Measurements from ENCODE around the gene SVIL.

SVIL gene

DNA sequence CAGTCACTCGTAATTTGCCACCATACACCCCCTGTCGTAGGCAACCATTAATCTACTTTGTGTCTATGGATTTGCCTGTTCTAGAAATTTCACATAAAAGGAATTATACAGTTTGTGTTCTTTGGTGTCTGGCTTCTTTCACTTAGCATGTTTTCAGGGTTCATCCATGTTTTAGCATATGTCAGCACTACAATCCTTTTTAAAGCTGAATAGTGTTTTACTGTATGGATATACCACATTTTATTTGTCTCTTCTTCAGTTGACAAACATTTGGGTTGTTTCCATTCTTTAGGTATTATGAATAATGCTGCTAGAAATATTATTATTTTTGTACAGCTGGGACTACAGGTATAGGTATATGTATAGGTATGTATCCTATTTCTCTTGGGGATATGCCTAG, 17.4 kb upstream of the SVIL start:
- Histone ChIP-seq H3K4me3 (ENCODE audit: low read length) (no peak overlapping the region), H3K4me2 (ENCODE audit: low read depth, low read length) (no peak overlapping the region), H2AFZ (ENCODE audit: low read length) (no peak overlapping the region), H4K20me1 (ENCODE audit: insufficient read depth, low read length) (no peaks in the 10 kb centered on the region), H3K36me3 (replicated peaks; ENCODE audit: insufficient read depth, low read length) (no peaks in the 10 kb centered on the region), H3K4me1 (ENCODE audit: low read length) (no peaks in the 10 kb centered on the region; the same call in 1 of the 2 replicates), H3K9me3 (replicated peaks; ENCODE audit: insufficient read depth, low read length) (no peaks in the 10 kb centered on the region), H3K79me2 (ENCODE audit: low read length) (no peaks in the 10 kb centered on the region), H3K9me2 (replicated peaks; ENCODE audit: insufficient read depth, low read length) (no peaks in the 10 kb centered on the region), H3F3A (ENCODE audit: insufficient read depth, low read length) (no peaks in the 10 kb centered on the region), H3K27me3 (replicated peaks; ENCODE audit: insufficient read depth, low read length) (no peaks in the 10 kb centered on the region), H3K9ac (ENCODE audit: low read length) (no peak overlapping the region), H3K27ac (ENCODE audit: low read length) (no peak overlapping the region)
- TF ChIP-seq EZH2phosphoT487 (IDR thresholded peaks at IDR 0.05; ENCODE audit: low read length) (no peak), EZH2 (optimal IDR thresholded peaks at IDR 0.05; ENCODE audit: low read depth, low read length) (no peak)
- TF ChIP-seq, protein P1, sequence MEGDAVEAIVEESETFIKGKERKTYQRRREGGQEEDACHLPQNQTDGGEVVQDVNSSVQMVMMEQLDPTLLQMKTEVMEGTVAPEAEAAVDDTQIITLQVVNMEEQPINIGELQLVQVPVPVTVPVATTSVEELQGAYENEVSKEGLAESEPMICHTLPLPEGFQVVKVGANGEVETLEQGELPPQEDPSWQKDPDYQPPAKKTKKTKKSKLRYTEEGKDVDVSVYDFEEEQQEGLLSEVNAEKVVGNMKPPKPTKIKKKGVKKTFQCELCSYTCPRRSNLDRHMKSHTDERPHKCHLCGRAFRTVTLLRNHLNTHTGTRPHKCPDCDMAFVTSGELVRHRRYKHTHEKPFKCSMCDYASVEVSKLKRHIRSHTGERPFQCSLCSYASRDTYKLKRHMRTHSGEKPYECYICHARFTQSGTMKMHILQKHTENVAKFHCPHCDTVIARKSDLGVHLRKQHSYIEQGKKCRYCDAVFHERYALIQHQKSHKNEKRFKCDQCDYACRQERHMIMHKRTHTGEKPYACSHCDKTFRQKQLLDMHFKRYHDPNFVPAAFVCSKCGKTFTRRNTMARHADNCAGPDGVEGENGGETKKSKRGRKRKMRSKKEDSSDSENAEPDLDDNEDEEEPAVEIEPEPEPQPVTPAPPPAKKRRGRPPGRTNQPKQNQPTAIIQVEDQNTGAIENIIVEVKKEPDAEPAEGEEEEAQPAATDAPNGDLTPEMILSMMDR (IDR thresholded peaks at IDR 0.05; ENCODE audit: low read length), result no peak
- no peak for DNase-seq

DNA sequence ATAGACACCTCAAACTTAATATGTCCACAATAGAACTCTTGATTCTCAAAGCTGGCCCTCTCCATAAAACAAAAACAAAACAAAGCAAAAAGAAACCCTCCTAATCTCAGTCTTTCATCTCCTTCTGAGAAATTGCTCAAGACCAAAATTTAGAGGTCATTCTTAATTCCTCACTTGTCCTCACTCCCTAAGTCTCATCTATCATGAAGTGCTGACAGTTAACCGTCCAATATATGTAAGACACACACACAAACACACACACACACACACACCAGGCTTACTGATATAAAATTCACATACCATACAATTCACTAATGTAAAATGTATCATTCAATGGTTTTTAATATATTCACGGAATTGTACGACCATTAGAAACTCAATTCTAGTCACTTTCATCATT, 17.0 kb upstream of the SVIL start:
- H3K27me3 ChIP-seq (replicated peaks; ENCODE audit: insufficient read depth, low read length), result no peaks in the 10 kb centered on the region

DNA sequence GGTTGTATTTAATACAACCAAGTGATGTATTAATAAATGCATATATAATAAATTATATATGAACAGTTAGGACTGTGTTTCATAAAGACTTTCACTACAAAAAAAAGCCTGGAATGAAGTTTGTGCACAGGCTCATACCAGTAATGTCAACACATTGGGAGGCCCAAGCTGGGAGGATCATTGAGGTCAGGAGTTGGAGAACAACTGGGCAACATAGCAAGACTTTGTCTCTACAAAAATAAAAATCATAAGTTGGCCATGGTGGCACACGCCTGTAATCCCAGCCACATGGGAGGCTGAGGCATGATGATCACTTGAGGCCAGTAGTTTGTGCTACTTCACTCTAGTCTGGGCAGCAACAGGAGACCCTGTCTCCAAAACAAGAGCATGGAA, 15.8 kb upstream of the SVIL start:
- H3K4me1 ChIP-seq (ENCODE audit: low read length), result no peaks in the 10 kb centered on the region; the same call in 1 of the 2 replicates
- H3K79me2 ChIP-seq (ENCODE audit: low read length), result no peaks in the 10 kb centered on the region

More for the DNA sequence above, 17.0 kb upstream of the SVIL start:
- no peak overlapping the region for H3K4me3 ChIP-seq (ENCODE audit: low read length)
- H3K4me2 ChIP-seq (ENCODE audit: low read depth, low read length), result no peak overlapping the region
- no peaks in the 10 kb centered on the region for H4K20me1 ChIP-seq (ENCODE audit: insufficient read depth, low read length)
- no peak overlapping the region for H2AFZ ChIP-seq (ENCODE audit: low read length)
- H3K27ac ChIP-seq (ENCODE audit: low read length), result no peak overlapping the region
- H3K4me1 ChIP-seq (ENCODE audit: low read length), result no peaks in the 10 kb centered on the region; the same call in 1 of the 2 replicates
- no peaks in the 10 kb centered on the region for H3K36me3 ChIP-seq (replicated peaks; ENCODE audit: insufficient read depth, low read length)
- TF ChIP-seq EZH2 (optimal IDR thresholded peaks at IDR 0.05; ENCODE audit: low read depth, low read length) (no peak), EZH2phosphoT487 (IDR thresholded peaks at IDR 0.05; ENCODE audit: low read length) (no peak)
- TF ChIP-seq, protein P1 (IDR thresholded peaks at IDR 0.05; ENCODE audit: low read length), result no peak
- no peak overlapping the region for H3K9ac ChIP-seq (ENCODE audit: low read length)
- no peaks in the 10 kb centered on the region for H3K79me2 ChIP-seq (ENCODE audit: low read length)
- no peaks in the 10 kb centered on the region for H3K9me3 ChIP-seq (replicated peaks; ENCODE audit: insufficient read depth, low read length)
- DNase-seq, result no peak
- no peaks in the 10 kb centered on the region for H3F3A ChIP-seq (ENCODE audit: insufficient read depth, low read length)
- H3K9me2 ChIP-seq (replicated peaks; ENCODE audit: insufficient read depth, low read length), result no peaks in the 10 kb centered on the region

More for the DNA sequence above, 15.8 kb upstream of the SVIL start:
- no peak overlapping the region for H2AFZ ChIP-seq (ENCODE audit: low read length)
- H3K4me2 ChIP-seq (ENCODE audit: low read depth, low read length), result no peak overlapping the region
- H3K27ac ChIP-seq (ENCODE audit: low read length), result no peak overlapping the region
- no peak for DNase-seq
- H4K20me1 ChIP-seq (ENCODE audit: insufficient read depth, low read length), result no peaks in the 10 kb centered on the region
- H3K36me3 ChIP-seq (replicated peaks; ENCODE audit: insufficient read depth, low read length), result no peaks in the 10 kb centered on the region
- TF ChIP-seq, protein P1 (IDR thresholded peaks at IDR 0.05; ENCODE audit: low read length), result no peak
- TF ChIP-seq EZH2 (optimal IDR thresholded peaks at IDR 0.05; ENCODE audit: low read depth, low read length), result no peak
- TF ChIP-seq EZH2phosphoT487 (IDR thresholded peaks at IDR 0.05; ENCODE audit: low read length), result no peak
- H3K27me3 ChIP-seq (replicated peaks; ENCODE audit: insufficient read depth, low read length), result no peaks in the 10 kb centered on the region
- no peak overlapping the region for H3K4me3 ChIP-seq (ENCODE audit: low read length)
- H3K9me2 ChIP-seq (replicated peaks; ENCODE audit: insufficient read depth, low read length), result no peaks in the 10 kb centered on the region
- no peak overlapping the region for H3K9ac ChIP-seq (ENCODE audit: low read length)
- no peaks in the 10 kb centered on the region for H3F3A ChIP-seq (ENCODE audit: insufficient read depth, low read length)
- H3K9me3 ChIP-seq (replicated peaks; ENCODE audit: insufficient read depth, low read length), result no peaks in the 10 kb centered on the region

Measured in MM.1S (cell line).